Tibial nerve (tissue), 4 donors: Measurements from ENCODE around the gene THUMPD1.

Experiments
- EP300 ChIP-seq, 2 donors: sonication (generic); formaldehyde crosslinking; IDR thresholded peaks; one replicate each; pipeline ENCODE4 v1.6.1; 2017; ENCODE audit warnings: antibody characterized with exemption in 2 of 2, mild to moderate bottlenecking in 1 of 2
- POLR2A ChIP-seq, 2 donors: fragments of 450-650 bp; IDR thresholded peaks; one replicate each; pipeline ENCODE4 v1.6.1; 2017; ENCODE audit warnings: antibody characterized with exemption in 2 of 2, mild to moderate bottlenecking in 2 of 2, moderate library complexity in 2 of 2
- TF ChIP-seq, protein P1 (sequence below), 5 experiments: fragments of 200-600 bp in 3 of 5; fragments of 450-650 bp in 2 of 5; sonication (generic) in 3 of 5; IDR thresholded peaks; one replicate each; pipeline ENCODE4 v1.5.1; 2016 to 2019; ENCODE audit warnings: antibody characterized with exemption in 5 of 5, mild to moderate bottlenecking in 3 of 5, moderate library complexity in 2 of 5

DNA sequence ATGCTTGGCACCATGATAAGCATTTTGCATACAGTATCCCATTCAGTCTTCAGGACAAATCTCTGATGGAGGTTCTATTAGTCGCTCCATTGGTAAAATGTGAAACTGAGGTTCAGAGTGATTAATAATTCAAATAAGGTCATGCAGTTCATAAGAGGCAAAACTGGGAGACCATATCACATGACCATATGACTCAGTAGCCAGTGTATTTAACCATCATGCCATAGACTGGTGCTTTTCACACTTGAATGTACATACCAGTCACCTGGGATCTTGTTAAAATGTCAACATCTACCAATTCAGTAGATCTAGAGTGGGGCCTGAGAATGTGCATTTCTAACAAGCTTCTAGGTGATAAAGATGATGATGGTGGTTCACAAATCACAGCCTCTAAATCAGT is 26.5 kb upstream of the THUMPD1 start:
- TF ChIP-seq, protein P1, sequence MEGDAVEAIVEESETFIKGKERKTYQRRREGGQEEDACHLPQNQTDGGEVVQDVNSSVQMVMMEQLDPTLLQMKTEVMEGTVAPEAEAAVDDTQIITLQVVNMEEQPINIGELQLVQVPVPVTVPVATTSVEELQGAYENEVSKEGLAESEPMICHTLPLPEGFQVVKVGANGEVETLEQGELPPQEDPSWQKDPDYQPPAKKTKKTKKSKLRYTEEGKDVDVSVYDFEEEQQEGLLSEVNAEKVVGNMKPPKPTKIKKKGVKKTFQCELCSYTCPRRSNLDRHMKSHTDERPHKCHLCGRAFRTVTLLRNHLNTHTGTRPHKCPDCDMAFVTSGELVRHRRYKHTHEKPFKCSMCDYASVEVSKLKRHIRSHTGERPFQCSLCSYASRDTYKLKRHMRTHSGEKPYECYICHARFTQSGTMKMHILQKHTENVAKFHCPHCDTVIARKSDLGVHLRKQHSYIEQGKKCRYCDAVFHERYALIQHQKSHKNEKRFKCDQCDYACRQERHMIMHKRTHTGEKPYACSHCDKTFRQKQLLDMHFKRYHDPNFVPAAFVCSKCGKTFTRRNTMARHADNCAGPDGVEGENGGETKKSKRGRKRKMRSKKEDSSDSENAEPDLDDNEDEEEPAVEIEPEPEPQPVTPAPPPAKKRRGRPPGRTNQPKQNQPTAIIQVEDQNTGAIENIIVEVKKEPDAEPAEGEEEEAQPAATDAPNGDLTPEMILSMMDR (IDR thresholded peaks at IDR 0.05) = no peak
- TF ChIP-seq POLR2A (IDR thresholded peaks at IDR 0.05) (no peak), EP300 (IDR thresholded peaks at IDR 0.05) (no peak)
